GM18511 (cell line): ENCODE results near the gene CDH23.

Experiments
- ATAC-seq: cut with Tn5 transposase; IDR thresholded peaks from one replicate; pipeline ENCODE4 v1.9.1; 2021; ENCODE audit warnings: mild to moderate bottlenecking, moderate library complexity; ENCODE audit not compliant: unreplicated experiment

The CDH23 gene

GRCh38 chr10:71632896-71633600 is 236.3 kb downstream of the CDH23 start:
- ATAC-seq: no peak

- ATAC-seq: no peak
Measured at GRCh38 chr10:71633920-71634319, 237.2 kb downstream of the CDH23 start.

DNA sequence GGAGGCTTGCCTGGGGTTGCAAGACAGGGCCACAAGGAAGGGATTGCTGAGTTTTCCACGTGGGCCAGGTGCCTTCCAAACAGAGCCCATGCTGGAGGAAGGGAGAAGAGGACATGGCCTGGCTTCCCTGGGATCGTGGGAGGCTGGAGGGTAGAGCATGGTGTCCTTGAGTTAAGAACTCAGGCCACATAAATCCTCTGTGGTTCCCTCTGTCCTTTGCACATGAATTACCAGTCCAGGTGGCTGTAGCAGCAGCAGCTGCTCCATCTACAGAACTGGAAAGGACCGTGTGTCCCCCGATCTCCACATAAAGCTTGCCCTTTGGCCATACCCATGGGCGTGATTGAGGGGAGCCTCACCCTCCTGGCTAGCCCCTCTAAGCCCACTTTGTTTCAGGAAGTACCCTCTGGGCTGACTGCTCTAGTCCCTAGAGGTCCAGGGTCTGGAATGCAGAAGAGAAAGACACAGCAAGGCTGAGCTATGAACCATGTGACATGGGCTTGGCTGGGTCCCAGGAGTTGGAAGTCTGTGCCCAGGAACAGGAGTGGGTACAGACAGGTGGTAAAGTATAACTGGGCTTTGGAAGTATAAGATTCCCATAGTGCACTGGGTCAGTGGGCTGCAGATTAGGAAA is 237.9 kb downstream of the CDH23 start:
- no peak for ATAC-seq

DNA sequence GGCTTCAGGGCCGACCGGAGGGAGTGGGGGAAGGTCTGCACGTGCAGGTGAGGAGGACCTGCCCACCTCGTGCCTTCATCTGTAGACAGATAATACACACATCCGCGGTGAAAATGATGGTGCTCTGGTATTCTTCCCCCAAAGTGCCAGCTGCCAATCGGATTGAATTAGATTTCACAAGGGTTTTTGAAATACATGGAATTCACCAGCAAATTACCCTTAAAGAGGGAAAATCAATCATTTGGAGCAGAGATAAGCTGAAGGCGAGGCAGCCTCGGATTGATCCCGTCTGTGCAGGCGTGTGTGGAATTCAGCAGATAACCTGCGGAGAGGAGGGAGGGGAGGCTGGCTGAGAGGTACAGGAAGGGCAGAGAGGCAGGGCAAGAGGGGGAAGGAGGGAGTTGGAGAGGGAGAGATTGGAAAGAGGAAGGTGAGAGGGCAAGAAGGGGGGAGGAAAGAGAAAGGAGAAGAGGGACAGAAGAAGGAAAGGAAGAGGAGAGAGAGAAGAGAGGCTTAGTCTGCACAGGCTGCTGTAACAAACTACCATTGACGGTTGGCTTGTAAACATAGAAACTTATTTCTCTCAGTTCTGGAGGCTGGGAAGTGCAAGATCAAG is 238.6 kb downstream of the CDH23 start:
- no peak for ATAC-seq

DNA sequence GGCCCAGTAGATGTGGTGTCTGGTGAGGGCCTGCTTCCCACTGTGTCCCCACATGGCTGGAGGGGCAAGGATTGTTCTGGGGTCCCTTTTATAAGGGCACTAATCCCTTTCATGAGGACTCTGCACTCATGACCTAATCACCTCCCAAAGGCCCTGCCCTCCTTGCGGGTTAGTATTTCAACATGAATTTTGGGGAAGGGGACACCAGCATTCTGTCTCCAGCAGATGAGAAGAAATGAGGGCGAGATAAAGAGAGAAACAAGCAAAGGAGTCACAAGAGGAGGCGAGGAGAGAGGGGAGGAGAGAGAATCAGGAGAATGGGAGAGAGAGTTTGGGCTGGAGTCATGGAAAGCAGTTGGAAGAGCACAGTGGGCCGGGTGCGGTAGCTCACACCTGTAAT is 239.1 kb downstream of the CDH23 start:
- no peak for ATAC-seq

GRCh38 chr10:71636588-71636987 is 239.9 kb downstream of the CDH23 start:
- ATAC-seq: no peak

DNA sequence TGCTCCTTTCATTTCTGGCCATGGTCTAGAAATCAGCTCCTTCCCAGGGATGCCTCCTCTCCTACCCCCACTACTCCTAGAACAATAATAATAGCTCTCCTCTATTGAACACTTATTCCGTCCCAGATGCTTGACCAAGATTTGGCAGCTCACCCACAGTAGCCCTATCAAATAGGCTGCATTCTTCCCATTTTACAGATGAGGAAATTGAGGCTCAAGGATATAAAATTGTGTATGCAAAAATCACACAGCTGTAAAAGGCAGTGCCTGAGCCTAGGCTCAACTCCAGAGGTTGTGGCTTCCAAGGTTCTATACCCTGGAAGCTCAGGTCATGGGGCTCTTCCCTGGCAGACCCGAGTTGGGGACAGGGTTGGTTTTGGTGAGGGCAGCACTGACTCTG is 240.6 kb downstream of the CDH23 start:
- no peak for ATAC-seq

DNA sequence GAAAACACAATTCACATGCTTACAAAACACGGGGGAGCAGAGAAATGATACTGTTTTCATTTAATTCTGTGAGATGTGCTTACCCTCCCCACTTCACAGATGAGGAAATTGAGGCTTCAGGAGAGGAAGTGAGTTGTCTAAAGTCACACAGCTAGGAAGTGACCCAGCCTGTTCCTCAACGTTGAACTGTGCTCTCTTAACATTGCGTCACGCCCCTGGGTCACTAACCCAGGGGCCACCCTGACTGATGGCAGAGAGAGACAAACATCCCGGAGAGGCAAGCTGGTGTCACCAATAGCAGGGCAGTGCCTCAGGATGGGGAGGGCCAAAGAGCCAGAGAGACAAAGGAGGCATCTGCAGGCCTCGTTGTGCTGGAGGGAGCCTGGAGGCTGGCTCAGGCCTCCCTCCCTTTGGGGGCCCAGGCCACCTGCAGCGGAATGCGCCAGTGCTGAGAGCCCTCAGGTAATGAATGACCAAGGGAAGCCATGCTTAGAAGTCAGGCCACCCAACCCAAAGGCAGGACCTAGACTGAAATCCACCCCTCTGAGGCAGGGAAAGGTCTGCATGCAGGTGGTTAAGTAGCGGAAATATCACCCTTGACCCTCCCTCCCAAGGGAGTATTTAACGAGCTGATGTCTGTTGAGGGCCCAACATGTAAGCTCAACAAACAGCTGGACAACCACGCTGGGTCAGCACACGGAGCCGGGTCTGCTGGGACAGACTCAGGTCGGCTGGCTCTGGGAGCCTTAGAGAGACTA is 241.5 kb downstream of the CDH23 start:
- no peak for ATAC-seq

GRCh38 chr10:71638822-71639719 is 242.4 kb downstream of the CDH23 start:
- ATAC-seq: no peak

- ATAC-seq: no peak
Measured at GRCh38 chr10:71640607-71641006, 243.9 kb downstream of the CDH23 start.

GRCh38 chr10:71641449-71641848 is 244.7 kb downstream of the CDH23 start:
- ATAC-seq: no peak

GRCh38 chr10:71641986-71642385 is 245.3 kb downstream of the CDH23 start:
- no peak for ATAC-seq

DNA sequence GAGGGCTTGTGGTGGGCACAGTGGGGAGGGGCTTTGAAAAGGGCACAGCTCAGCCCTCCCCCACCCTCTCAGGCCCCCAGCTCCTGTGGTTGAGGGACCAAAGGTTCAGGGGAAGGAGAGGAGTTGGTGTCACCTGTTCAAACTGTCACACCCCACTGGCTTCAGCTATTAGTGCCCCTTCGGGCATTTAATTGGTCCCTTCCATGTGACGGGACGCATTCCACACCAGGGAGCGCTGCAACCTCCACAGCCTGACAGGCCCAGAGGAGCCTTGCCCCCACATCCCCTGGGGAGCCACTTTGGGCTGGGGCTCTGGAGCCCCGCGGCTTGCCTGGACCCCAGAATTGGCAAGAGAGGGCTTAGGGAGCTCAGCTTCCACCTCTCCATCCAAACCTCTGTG is 247.2 kb downstream of the CDH23 start:
- peak; percentile 50 for ATAC-seq

- ATAC-seq: peak; percentile 60
Measured at GRCh38 chr10:71644307-71645180, 247.8 kb downstream of the CDH23 start.

- no peak for ATAC-seq
Measured at GRCh38 chr10:71645185-71645584, 248.5 kb downstream of the CDH23 start.

DNA sequence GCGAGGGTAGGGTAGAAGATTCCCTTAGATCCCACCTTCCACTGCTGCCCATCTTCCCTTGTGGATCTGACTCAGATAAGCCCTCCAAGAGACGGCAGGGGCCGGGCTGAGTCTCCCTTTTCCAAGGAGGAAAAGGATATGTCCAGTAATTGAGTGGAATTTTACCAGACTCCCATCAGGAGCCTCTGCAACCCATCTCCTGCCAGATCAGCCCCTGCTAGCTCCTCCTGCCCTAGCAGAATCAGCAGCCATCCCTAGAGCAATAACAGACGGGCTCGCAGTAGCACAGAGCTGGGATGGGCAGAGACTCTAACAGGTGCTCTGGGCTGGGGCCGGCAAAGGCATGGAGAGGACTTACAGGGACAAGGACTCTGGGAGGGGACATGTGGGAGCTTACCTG is 249.3 kb downstream of the CDH23 start:
- no peak for ATAC-seq

DNA sequence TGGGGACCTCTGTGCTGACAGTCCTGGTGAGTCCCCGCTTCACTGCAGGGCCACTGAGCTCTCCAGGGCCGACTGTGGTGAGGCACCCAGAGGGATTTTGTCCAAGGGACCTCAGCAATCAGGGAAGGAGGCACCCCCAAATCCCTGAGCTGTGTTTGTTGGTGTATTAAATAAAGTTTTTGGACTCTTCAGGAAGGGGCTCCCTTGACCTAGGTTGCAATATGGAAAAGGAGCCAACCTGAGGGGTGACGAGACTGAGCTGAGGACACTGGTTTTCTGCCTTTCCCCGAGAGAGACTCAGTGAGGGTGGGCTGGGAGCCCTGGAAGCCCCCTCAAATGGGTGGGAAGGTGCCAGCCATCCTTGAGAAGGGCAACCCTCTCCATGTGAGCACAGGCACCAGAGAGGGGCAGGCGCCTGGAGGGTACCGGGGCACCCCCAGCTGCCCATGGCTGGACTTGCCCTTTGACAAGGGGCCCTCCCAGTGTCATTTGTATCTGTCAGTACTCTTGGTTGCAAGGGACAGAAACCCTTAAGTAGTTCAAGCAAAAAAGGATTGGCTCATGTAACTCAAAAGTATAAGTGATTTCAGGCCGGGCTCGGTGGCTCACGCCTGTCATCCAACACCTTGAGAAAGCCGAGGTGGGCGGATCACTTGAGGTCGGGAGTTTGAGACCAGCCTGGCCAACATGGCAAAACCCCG is 250.0 kb downstream of the CDH23 start:
- no peak for ATAC-seq

DNA sequence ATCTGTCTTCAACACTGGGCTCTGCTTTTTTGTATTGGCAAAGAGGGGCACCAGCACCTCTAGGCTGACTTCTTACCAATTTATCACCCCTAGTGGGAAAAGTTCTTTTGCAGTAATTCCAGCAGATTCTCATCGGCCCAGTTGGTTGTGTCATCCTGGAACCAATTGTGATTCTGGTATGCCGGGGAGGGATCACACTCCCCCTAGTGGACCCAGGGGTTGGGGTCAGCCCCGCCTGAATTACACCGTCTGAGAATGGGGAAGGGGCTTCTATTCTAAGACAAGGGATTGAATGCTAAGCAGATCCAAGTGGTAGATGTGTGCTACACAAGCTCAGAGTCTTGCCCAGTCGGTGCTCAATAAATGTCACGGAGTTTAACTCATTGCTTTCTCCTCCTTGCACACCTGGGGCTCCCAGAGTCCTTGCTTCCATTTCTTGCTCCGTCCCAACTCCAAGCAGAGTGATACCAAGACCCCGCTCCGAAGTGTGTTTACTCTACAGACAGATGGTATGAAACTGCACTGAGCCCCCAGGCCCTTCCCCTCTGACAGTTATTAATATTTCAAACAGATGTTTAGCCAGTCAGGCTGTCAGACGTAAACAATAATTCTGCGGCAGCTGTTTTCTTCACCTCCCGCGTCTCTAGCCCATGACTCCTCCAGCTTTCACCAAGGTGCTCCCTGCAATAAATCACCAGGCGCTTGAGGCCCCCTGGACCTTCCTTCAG is 251.0 kb downstream of the CDH23 start:
- no peak for ATAC-seq
